Peyer's patch (tissue), 4 donors: ENCODE results near the gene ABCG8. TPM values are rescaled to one million over a fixed set of nuclear protein-coding genes. Genes with fewer than 3 reads are reported as not detected.

Experiments used
- DNase-seq, 3 donors: peaks; one replicate each; pipeline ENCODE4 v3.0.0-alpha.2; 2017 to 2019
- H3K27ac ChIP-seq, 4 donors: fragments of 200-600 bp; sonication (generic); one replicate each; pipeline ENCODE4 v1.5.1; 2016 to 2019
- H3K27me3 ChIP-seq, 2 donors: fragments of 200-600 bp; sonication (generic); one replicate each; pipeline ENCODE4 v1.5.1; 2019
- H3K36me3 ChIP-seq, 3 donors: fragments of 200-600 bp; sonication (generic); one replicate each; pipeline ENCODE4 v1.5.1; 2016 to 2019
- H3K4me1 ChIP-seq, 4 donors: fragments of 200-600 bp; sonication (generic); one replicate each; pipeline ENCODE4 v1.5.1; 2016 to 2019
- H3K4me3 ChIP-seq, 4 donors: fragments of 200-600 bp; sonication (generic); 1 replicate in 3 of 4; 2 replicates in 1 of 4; pipeline ENCODE4 v1.5.1; 2016 to 2019; ENCODE audit warnings: mild to moderate bottlenecking in 1 of 4
- H3K9me3 ChIP-seq, 4 donors: fragments of 200-600 bp; sonication (generic); one replicate each; pipeline ENCODE4 v1.5.1; 2016 to 2019; ENCODE audit warnings: mild to moderate bottlenecking in 1 of 4
- POLR2A ChIP-seq, 2 donors: fragments of 450-650 bp; IDR thresholded peaks; one replicate each; pipeline ENCODE4 v1.5.1; 2017; ENCODE audit warnings: antibody characterized with exemption in 2 of 2, mild to moderate bottlenecking in 2 of 2, moderate library complexity in 2 of 2
- total RNA-seq, 4 donors: library from RNA; depleted of rRNA; stranded (reverse); fragments of >200 nt; gene quantifications; one replicate each; pipeline ENCODE4 v1.1.0, GENCODE V29; 2016
- TF ChIP-seq, protein P1 (sequence below), 6 experiments: fragments of 450-650 bp in 4 of 6; fragments of 200-600 bp in 2 of 6; sonication (generic) in 1 of 6; IDR thresholded peaks; one replicate each; pipeline ENCODE4 v1.5.1; 2017 to 2019; ENCODE audit warnings: antibody characterized with exemption in 6 of 6, mild to moderate bottlenecking in 3 of 6, moderate library complexity in 1 of 6

ABCG8 gene
- total RNA-seq, 4 donors from 2014 or later = 3.3 to 31.5 (median 16.4) TPM

DNA sequence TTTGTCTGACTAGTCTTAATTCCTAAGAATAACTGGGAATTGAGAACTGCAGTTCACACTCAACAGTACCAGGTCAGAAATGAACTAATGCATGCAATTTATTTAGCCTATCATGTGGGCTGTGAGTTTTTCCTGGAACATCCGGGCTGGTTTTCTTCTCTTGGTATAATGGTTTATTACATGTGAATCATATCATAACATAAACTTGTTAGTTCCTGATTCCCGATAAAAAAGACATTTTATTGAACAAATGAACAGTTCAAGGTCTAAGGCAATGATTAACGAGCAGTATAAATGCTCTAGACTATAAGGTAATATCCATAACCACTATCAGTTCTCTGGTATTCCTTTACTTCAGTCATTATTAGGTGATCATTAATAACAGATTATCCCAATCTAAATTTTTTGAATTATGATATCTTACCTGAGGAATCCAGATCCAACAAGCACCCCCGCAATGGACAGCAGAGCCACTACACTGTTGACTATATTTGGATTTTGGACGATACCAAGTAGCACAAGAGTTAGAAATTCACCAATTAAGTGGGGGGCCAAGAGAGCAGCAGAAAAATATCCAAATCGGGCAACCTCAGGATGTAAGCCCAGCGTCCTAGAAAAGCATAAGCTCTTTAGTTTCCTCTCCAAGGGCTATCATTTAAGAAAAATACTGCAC is 19.1 kb upstream of the ABCG8 start:
- no peak for DNase-seq
- Histone ChIP-seq H3K27me3 (no peaks in the 10 kb centered on the region), H3K36me3 (no peaks in the 10 kb centered on the region), H3K9me3 (no peaks in the 10 kb centered on the region), H3K27ac (peak overlapping the region in 3 of 4 donors; percentile 33 to 83 (median 70)), H3K4me1 (peaks cover 0 to 21% (median 0%) of the 10 kb centered on the region in 4 donors), H3K4me3 (no peak overlapping the region)
- TF ChIP-seq, protein P1, sequence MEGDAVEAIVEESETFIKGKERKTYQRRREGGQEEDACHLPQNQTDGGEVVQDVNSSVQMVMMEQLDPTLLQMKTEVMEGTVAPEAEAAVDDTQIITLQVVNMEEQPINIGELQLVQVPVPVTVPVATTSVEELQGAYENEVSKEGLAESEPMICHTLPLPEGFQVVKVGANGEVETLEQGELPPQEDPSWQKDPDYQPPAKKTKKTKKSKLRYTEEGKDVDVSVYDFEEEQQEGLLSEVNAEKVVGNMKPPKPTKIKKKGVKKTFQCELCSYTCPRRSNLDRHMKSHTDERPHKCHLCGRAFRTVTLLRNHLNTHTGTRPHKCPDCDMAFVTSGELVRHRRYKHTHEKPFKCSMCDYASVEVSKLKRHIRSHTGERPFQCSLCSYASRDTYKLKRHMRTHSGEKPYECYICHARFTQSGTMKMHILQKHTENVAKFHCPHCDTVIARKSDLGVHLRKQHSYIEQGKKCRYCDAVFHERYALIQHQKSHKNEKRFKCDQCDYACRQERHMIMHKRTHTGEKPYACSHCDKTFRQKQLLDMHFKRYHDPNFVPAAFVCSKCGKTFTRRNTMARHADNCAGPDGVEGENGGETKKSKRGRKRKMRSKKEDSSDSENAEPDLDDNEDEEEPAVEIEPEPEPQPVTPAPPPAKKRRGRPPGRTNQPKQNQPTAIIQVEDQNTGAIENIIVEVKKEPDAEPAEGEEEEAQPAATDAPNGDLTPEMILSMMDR (IDR thresholded peaks at IDR 0.05) = no peak
- TF ChIP-seq POLR2A (IDR thresholded peaks at IDR 0.05) = no peak

DNA sequence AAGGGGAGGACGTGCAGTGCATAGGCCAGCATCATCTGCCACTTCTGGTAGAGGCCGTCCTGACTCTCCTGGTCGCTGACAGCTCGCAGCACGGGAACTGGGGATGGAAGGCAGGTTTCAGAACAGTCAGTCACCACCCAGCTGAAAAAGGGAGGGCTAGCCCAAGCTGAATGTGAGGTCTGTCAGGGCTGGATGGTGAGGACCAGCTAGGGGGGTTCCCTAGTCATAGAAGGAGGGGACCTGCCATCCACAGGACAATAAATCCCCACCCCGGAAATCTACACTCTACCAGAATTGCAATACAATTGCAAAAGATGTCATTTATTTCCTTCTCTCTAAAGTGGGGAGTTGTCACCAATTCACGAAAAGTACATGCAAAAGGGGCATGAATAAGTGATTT is 15.9 kb upstream of the ABCG8 start:
- TF ChIP-seq, protein P1 (IDR thresholded peaks at IDR 0.05) = no peak
- no peak for TF ChIP-seq POLR2A (IDR thresholded peaks at IDR 0.05)

DNA sequence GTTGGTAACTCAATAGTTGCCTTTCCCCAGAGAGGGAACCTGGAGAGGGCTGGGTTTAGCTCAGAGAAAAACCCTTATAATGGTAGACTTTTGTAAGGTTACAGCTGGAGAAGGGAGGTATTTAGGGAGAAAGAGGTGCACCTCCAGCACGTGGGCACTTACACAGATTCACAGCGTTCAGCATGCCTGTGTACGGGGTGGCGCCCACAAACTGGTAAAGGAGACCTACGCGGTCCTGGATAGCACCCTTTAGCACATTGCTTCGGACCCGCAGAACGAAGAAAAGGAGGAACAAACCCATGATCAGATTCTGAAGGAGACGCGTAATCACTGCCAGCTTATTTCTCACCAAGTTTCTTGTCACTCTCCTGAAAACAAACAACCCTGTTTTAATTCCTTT is 15.0 kb upstream of the ABCG8 start:
- Histone ChIP-seq H3K9me3 (no peaks in the 10 kb centered on the region), H3K4me1 (peaks cover 0 to 14% (median 0%) of the 10 kb centered on the region in 4 donors), H3K27ac (no peak overlapping the region), H3K27me3 (no peaks in the 10 kb centered on the region), H3K36me3 (no peaks in the 10 kb centered on the region), H3K4me3 (no peak overlapping the region)
- no peak for DNase-seq
- TF ChIP-seq, protein P1 (IDR thresholded peaks at IDR 0.05) = no peak

More for the DNA sequence above, 15.9 kb upstream of the ABCG8 start:
- Histone ChIP-seq H3K4me3 (no peak overlapping the region), H3K36me3 (no peaks in the 10 kb centered on the region), H3K9me3 (no peaks in the 10 kb centered on the region), H3K27me3 (no peaks in the 10 kb centered on the region), H3K27ac (no peak overlapping the region), H3K4me1 (peaks cover 0 to 21% (median 0%) of the 10 kb centered on the region in 4 donors)
- no peak for DNase-seq

DNA sequence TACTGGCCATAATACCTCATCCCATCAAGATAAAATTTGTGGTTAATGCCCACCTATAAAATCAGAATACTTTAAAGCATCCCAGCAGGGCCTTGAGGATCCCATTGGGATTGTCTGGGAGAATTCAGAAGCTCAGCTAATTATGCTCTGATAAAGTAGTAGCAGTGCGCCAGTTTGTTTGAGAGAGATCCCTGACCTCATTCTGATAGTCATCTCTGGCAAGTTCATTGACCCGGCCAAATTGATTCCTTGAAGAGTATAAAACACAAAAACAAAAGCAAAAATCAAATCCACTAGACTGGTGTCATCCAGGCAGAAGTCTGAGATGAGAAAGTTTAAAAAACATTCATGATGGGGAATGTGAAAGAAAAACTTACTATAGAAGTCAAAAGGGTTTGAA is 14.3 kb upstream of the ABCG8 start:
- TF ChIP-seq, protein P1 (IDR thresholded peaks at IDR 0.05) = no peak
- TF ChIP-seq POLR2A (IDR thresholded peaks at IDR 0.05) = no peak
- H3K27ac ChIP-seq = no peak overlapping the region
- no peak for DNase-seq
- no peak overlapping the region for H3K4me3 ChIP-seq
- peaks cover 0 to 7% (median 0%) of the 10 kb centered on the region in 4 donors for H3K4me1 ChIP-seq
- H3K27me3 ChIP-seq = no peaks in the 10 kb centered on the region
- H3K9me3 ChIP-seq = no peaks in the 10 kb centered on the region
- H3K36me3 ChIP-seq = no peaks in the 10 kb centered on the region

DNA sequence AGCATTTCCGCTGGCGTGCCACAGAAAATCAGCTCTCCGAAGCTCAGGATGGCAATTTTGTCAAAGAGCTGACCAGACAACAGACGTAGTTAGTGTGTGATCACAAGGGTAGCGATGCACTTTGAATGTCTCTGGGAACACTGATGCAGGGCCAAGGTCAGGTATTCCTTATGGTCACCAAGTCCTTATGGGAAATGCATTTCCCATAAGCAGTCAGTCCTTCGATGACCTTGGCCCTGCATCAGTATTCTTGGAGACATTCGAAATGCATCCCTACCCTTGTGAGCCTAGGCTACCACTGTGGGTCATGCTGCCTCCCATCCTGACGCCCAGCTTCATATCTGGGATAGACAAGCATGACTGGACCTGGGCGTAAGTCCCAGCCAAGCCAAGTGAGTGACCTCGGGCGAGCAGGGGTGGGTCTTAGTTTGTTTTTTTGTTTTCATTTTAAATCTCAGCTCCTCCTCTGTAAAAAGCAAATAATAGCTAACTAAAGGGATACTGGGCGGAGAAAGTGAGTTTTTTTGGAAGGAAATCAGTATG is 13.7 kb upstream of the ABCG8 start:
- Histone ChIP-seq H3K4me3 (no peak overlapping the region), H3K27me3 (no peaks in the 10 kb centered on the region), H3K9me3 (no peaks in the 10 kb centered on the region), H3K27ac (no peak overlapping the region), H3K4me1 (peaks cover 0 to 2% (median 0%) of the 10 kb centered on the region in 4 donors), H3K36me3 (no peaks in the 10 kb centered on the region)
- no peak for TF ChIP-seq POLR2A (IDR thresholded peaks at IDR 0.05)
- TF ChIP-seq, protein P1 (IDR thresholded peaks at IDR 0.05) = no peak
- DNase-seq = no peak
